Dermis microvascular lymphatic vessel endothelial cell (primary cell): Measurements from ENCODE around the gene P2RY1. TPM values are rescaled to one million over a fixed set of nuclear protein-coding genes. Genes with fewer than 3 reads are reported as not detected.
"Not testable (repeated sequence)": the region's sequence is repeated elsewhere in the genome, so short reads cannot be mapped to it uniquely, and the experiment has no call there.

ENCODE experiments used
- DNase-seq, 2 donors: peaks; one replicate each; pipeline versions ENCODE4 v3.0.0 to v3.0.0-alpha.2; 2010; ENCODE audit warnings: low read depth in 2 of 2
- total RNA-seq: library from RNA; depleted of rRNA; stranded (reverse); fragments of >200 nt; gene quantifications from 2 replicates; pipeline ENCODE4 v1.2.1, GENCODE V29; 2014

The P2RY1 gene
- total RNA-seq, 1 donor from 2014 or later: 0.51 TPM

DNA sequence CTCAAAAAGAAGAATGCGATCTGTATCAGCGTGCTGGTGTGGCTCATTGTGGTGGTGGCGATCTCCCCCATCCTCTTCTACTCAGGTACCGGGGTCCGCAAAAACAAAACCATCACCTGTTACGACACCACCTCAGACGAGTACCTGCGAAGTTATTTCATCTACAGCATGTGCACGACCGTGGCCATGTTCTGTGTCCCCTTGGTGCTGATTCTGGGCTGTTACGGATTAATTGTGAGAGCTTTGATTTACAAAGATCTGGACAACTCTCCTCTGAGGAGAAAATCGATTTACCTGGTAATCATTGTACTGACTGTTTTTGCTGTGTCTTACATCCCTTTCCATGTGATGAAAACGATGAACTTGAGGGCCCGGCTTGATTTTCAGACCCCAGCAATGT is 1.3 kb downstream of the P2RY1 start:
- no peak for DNase-seq

GRCh38 chr3:152839511-152839910 is 4.6 kb downstream of the P2RY1 start:
- no peak for DNase-seq

GRCh38 chr3:152841131-152841530 is 6.2 kb downstream of the P2RY1 start:
- DNase-seq: no peak

DNA sequence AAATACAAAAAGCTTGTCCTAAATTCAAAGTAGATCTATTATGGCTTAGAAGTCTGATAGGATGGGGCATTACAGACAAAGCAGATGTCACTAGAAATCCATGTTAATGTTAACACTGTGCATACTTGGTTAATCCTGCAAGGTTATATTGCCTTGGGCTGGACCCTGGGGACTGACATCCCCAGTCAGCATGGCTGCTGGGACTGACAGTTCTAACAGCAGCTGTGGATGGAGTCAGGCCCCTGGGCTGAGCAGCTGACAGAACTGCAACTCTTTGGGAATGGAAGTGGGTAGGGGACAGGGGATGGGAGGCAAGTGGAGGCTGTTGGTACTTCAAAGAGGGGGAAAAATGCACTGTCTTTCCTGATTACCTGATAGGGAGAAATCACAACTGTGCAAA is 7.5 kb downstream of the P2RY1 start:
- no peak for DNase-seq

- no peak for DNase-seq
Observed at GRCh38 chr3:152843955-152844354, 9.0 kb downstream of the P2RY1 start.

- DNase-seq: not testable (repeated sequence)
Observed at GRCh38 chr3:152846572-152847202, 11.8 kb downstream of the P2RY1 start.

- not testable (repeated sequence) for DNase-seq
Observed at GRCh38 chr3:152847599-152847998, 12.7 kb downstream of the P2RY1 start.

GRCh38 chr3:152849996-152850578 is 15.2 kb downstream of the P2RY1 start:
- DNase-seq: no peak

- DNase-seq: no peak
Observed at GRCh38 chr3:152853196-152853595, 18.3 kb downstream of the P2RY1 start.

DNA sequence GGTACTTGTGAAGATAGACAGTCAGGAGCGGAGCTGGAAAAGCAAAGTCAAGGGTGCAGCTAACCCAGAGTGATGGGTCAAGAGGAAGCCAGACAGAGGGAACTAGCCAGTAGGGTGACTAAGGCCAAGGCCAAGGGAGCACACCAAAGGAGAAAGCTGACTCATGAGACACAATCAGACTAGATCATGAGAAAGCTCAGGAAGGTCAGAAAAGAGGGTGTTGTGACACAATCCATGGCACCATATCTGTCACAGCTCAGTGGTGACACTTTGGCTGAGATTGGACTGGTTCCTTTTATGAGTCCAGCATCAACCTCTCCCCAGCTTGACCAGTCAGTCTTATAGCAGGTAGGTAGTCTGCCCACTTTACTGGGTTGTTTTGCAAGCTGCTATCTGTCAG is 22.2 kb downstream of the P2RY1 start:
- no peak for DNase-seq

DNA sequence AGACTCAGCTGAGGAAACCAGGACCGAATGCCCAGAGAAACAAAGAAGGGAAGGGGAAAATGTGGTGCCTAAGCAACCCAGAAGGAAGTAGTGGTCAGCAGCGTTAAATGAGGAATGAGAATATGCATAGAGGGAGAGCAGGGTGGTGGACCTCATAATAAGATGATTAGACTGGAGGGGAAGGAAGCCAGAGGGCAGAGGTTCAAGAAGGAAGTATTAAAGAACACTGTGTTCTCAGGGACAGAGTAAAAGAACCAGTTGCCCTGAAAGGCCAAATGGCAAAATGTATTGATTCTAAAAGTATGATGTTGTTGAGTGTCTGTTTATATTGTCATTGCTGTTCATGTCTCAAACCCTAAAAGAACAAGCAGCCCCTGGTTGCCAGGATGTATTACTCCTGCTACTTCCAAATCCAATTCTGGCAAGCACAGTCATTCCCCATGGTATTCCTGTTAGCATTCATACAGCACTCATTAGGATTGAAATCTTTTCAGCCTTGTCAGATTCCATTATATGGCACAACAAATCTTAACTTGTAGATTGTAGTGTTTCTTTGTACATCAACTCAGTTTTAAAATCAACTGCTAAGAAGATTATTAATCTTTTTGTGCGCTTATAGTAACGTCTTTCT is 23.4 kb downstream of the P2RY1 start:
- no peak for DNase-seq

DNA sequence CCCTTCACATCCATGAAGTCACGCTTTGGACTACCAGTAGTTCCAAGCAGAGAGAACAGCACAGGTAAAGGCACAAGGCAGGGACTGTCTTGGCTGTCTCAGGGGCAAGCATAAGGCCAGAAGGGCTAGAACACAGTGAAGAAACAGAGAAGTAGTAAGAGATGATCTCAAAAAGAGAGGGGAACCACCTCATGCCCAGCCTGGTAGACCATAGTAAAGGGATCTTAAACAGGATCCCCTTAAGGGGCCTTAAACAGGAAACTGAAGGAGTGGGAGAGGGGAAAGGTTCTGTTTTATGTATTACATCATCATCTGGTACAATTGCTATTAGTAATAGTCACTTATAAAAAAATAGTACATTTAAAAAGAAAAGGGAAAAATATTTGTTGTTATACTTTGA is 25.8 kb downstream of the P2RY1 start:
- DNase-seq: no peak

DNA sequence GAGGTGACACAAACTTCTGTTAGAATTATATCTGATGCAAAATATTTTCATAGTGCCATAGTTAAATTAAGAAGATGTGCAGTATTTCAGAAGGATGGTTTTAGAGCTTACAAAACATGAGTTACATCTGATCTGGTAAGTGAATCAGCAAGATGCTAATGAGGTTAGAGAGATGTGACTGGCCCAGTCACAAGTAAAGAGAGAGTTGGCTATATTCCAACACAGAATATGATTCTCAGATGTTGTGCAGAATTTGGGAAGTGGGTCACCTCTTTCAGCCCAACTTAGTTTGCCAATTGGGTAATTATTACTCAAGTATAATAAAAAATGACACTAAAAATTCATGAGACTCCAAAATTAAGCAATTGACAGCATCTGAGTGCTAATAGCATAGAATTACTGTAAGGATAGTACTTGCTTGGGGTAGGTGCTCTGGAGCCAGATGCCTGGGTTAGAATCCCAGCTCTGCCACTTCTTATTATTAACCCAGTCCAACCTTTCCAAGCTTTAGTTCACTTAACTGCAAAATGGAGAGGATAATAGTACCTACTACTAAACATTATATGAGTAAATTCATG is 30.8 kb downstream of the P2RY1 start:
- no peak for DNase-seq

- DNase-seq: no peak
Observed at GRCh38 chr3:152870027-152870426, 35.1 kb downstream of the P2RY1 start.

DNA sequence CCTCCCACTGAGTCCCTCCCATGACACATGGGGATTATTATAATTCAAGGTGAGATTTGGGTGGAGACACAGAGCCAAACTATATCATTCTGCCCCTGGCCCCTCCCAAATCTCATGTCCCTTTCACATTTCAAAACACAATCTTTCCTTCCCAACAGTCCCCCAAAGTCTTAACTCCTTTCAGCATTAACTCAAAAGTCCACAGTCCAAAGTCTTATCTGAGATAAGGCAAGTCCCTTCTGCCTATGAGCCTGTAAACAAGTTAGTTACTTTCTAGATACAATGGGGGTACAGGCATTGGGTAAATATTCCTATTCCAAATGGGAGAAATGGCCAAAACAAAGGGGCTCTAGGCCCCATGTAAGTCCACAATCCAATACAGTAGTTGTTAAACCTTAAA is 38.4 kb downstream of the P2RY1 start:
- not testable (repeated sequence) for DNase-seq

DNA sequence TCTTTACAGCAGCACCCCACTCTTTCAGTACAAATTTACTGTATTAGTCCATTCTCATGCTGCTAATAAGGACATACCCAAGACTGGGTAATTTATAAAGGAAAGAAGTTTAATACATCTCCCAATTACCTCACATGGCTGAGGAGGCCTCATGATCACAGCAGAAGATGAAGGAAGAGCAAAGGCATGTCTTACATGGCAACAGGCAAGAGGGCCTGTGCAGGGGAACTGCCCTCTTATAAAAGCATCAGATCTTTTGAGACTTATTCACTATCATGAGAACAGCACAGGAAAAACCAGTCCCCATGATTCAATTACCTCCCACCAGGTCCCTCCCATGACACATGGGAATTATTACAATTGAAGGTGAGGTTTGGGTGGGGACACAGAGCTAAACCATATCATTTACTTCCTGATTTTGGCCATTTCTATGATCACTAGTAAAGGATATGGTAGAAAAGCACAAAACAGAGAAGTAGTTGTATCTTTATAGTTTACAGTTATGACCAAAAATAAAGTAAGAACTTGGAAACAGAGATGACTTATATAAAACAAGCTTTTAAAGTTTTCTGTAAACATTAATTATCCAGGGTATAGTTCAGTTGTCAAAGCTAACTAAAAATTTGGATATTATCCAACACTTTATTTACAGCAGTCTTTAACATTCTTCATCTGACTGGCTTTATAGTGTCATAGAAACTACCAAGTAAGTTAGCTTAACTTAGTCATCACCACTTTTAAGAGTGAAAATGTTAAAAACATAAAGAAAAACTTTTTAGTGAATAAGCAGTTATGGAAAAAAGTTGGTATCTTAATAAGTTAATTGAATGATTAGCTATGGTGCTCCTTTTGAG is 40.2 kb downstream of the P2RY1 start:
- no peak for DNase-seq

DNA sequence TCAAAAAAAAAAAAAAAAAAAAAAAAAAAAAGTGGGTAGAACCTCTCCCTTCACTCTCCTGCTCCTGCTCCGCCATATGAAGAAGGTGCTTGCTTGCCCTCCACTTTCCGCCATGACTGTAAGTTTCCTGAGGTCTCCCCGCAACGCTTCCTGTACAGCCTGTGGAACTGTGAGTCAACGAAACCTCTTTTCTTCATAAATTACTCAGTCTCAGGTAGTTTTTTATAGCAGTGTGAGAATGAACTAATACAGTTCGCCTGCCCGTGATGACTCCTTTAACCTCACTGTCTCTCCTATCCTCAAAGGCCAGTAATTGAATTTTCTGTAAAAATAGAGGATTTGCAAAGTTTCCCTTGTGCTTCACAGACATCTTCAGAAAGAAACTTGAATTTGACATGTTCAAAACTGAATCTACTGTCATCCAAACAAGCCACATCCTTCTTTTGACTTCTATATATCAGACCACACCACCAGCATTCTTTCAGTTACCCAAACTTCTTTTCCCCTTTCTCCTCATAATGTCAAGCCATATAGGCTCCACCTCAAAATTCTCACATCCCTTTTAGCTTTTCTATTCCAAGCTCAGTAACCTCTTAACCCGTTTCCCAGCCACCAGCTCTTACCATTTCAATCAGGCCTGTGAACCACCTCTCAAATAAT is 44.3 kb downstream of the P2RY1 start:
- DNase-seq: no peak

GRCh38 chr3:152879790-152880174 is 44.9 kb downstream of the P2RY1 start:
- DNase-seq: no peak

DNA sequence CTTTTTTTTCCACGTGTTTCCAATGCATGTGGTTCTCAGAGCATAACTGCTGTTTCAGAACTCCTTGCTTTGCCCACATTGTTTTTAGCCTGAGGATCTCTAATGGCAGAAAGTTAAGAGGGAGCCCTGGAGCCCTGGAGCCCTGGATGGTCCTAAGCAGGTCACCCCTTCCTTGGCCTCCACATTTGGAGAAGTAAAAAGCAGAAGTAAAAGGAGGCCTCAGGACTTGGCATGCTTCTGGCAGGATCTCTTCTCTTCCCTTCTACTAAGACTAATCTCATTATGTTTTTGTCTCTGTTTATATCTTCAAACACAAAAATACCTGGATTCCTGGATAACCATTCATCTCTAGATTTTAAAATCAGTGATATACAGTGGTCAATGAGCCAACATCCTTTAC is 50.1 kb downstream of the P2RY1 start:
- no peak for DNase-seq
